Measurements from ENCODE around the gene ACVR2B.

- TF ChIP-seq CTCF (conservative IDR thresholded peaks at IDR 0.05; ENCODE audit: low read depth, low read length) = peak; percentile 93
- TF ChIP-seq EZH2phosphoT487 (IDR thresholded peaks at IDR 0.05; ENCODE audit: borderline replicate concordance, low read length) = no peak
- no peak for TF ChIP-seq EZH2 (IDR thresholded peaks at IDR 0.05; ENCODE audit: low read length, unreplicated experiment)
Observed at GRCh38 chr3:38496131-38496910, 42.6 kb downstream of the ACVR2B start, which contains the start of gene EXOG.

Data from PC-3 (cell line).